HAP-1 (cell line): Measurements from ENCODE around the gene LCLAT1.

Source experiments
- DNase-seq, 2 experiments: peaks; one replicate each; pipeline ENCODE4 v3.0.0-alpha.2; 2016 to 2020; ENCODE audit warnings: low spot score in 2 of 2
- H3K27me3 ChIP-seq: fragments of 250-450 bp; sonication (Bioruptor Pico); 2 replicates; pipeline ENCODE4 v1.5.1; 2020; ENCODE audit warnings: low read depth, mild to moderate bottlenecking, moderate library complexity
- H3K36me3 ChIP-seq: fragments of 250-450 bp; sonication (Bioruptor Pico); replicated peaks from 2 replicates; pipeline ENCODE4 v1.5.1; 2020; ENCODE audit warnings: mild to moderate bottlenecking
- H3K4me1 ChIP-seq: fragments of 250-450 bp; sonication (Bioruptor Pico); 2 replicates; pipeline ENCODE4 v1.5.1; 2020; ENCODE audit warnings: mild to moderate bottlenecking
- H3K4me3 ChIP-seq: fragments of 250-450 bp; sonication (Bioruptor Pico); 2 replicates; pipeline ENCODE4 v1.5.1; 2020; ENCODE audit warnings: mild to moderate bottlenecking, moderate library complexity
- H3K9me3 ChIP-seq: fragments of 250-450 bp; sonication (Bioruptor Pico); 2 replicates; pipeline ENCODE4 v1.5.1; 2020; ENCODE audit warnings: mild to moderate bottlenecking, moderate library complexity
- in situ Hi-C: fragments of 300-500 bp; cut with MboI; formaldehyde crosslinking; loops from 3 replicates; pipeline ENCODE4 v1.14.3; 2020; ENCODE audit warnings: low sequenced_read_pairs, inconsistent platforms, mixed read lengths

LCLAT1 gene

DNA sequence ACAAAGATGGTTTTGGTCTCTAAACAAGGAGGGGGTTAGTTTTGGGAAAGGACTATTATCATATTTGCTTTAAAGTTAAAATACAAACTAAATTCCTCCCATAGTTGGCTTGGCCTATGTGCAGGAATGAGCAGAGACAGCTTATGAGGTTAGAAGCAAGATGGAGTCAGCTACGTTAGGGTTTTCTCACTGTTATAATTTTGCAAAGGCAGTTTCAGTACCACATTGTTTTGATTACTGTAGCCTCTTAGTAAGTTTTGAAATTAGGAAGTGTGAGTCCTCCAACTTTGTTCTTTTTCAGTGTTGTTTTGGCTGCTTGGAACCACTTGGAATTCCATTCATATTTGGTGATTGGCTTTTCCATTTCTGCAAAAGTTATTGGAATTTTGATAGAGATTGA, 23.4 kb downstream of the LCLAT1 start:
- in situ Hi-C loops: no loop called here
- H3K9me3 ChIP-seq: peaks cover 3% of the 10 kb centered on the region; the same call in 1 of the 2 replicates
- no peak overlapping the region for H3K4me3 ChIP-seq
- no peak for DNase-seq
- no peaks in the 10 kb centered on the region for H3K36me3 ChIP-seq
- H3K4me1 ChIP-seq: peaks cover 8% of the 10 kb centered on the region; the same call in 1 of the 2 replicates
- no peaks in the 10 kb centered on the region for H3K27me3 ChIP-seq

DNA sequence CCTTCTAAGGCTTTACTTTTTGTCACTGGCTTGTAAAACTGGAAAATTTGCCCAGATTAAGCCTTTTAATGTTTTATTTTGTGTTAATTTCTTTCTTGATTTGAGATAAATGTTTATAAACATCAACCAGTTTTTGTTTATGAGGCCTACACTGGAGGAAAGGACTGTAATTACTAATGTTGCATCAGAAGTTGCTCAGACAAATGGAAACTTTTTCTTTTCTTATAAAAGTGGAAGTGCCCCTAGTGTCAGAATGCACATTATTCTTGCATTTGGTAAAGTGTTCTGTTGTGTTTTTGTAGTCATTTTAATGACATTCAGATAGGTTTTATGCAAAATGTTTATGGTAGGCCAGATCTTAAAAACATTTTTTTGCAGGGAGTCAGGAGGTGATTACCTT, 25.3 kb downstream of the LCLAT1 start:
- no peaks in the 10 kb centered on the region for H3K27me3 ChIP-seq
- H3K4me3 ChIP-seq: no peak overlapping the region
- in situ Hi-C loops: no loop called here
- peaks cover 3% of the 10 kb centered on the region for H3K4me1 ChIP-seq
- DNase-seq: no peak
- peaks cover 2% of the 10 kb centered on the region; the same call in 1 of the 2 replicates for H3K36me3 ChIP-seq
- peaks cover 2% of the 10 kb centered on the region; the same call in 1 of the 2 replicates for H3K9me3 ChIP-seq

GRCh38 chr2:30475542-30475941, 28.5 kb downstream of the LCLAT1 start:
- Histone ChIP-seq H3K4me3 (no peak overlapping the region), H3K4me1 (peaks cover 4% of the 10 kb centered on the region), H3K9me3 (no peaks in the 10 kb centered on the region), H3K27me3 (no peaks in the 10 kb centered on the region), H3K36me3 (peaks cover 2% of the 10 kb centered on the region; the same call in 1 of the 2 replicates)
- DNase-seq: no peak
- in situ Hi-C loops: no loop called here

- Histone ChIP-seq H3K4me3 (no peak overlapping the region), H3K27me3 (no peaks in the 10 kb centered on the region), H3K4me1 (peaks cover 4% of the 10 kb centered on the region), H3K9me3 (no peaks in the 10 kb centered on the region), H3K36me3 (peaks cover 2% of the 10 kb centered on the region; the same call in 1 of the 2 replicates)
- no peak for DNase-seq
- in situ Hi-C loops: no loop called here
Measured at GRCh38 chr2:30476636-30477035, 29.6 kb downstream of the LCLAT1 start.

GRCh38 chr2:30480703-30481322, 33.8 kb downstream of the LCLAT1 start:
- no peak overlapping the region for H3K4me3 ChIP-seq
- DNase-seq: no peak
- H3K4me1 ChIP-seq: peaks cover 10% of the 10 kb centered on the region
- no peaks in the 10 kb centered on the region for H3K9me3 ChIP-seq
- peaks cover 2% of the 10 kb centered on the region; the same call in 1 of the 2 replicates for H3K36me3 ChIP-seq
- no peaks in the 10 kb centered on the region for H3K27me3 ChIP-seq
- in situ Hi-C loops: no loop called here

DNA sequence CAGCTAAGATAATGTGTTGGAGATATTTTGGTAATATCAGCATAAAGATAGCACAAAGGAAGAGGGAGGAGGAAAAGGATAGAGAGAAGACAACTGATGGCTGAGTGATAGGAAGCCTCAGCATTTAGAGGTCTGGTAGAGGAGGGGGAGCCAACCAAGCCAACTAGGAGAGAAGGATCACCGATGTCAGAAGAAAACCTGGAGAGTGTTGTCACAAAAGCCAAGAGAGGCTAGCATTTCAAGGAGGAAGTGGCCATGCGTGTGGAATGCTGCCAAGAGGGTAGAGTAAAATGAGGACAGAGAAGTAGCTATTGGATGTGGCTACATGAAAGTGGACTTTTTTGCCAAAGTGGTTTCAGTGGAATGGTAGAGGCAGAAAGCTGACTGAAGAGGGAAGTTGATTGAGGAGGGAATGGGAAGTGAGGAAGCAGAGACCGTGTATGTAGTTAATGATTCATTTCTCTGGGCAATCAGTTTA, 34.3 kb downstream of the LCLAT1 start:
- Histone ChIP-seq H3K36me3 (peaks cover 2% of the 10 kb centered on the region; the same call in 1 of the 2 replicates), H3K27me3 (no peaks in the 10 kb centered on the region), H3K4me1 (peaks cover 10% of the 10 kb centered on the region), H3K9me3 (no peaks in the 10 kb centered on the region), H3K4me3 (no peak overlapping the region)
- in situ Hi-C loops: no loop called here
- no peak for DNase-seq

DNA sequence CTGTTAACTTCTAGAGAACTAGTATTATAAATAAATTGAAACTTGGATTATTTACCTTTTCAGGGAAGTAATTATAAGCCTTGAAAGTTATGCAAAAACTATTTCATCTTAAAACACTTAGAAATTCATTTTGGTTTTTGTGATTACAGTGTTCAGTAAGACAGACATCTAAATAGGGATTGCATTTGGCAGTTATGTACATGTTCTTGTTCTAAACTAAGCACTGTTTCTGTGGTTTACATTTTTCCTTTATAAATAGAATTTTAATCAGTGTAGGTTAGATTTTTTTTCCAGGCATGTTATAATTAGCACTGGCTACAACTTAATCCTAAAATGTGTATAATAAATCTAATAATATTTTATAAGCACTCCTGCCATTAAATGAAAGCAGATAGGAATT, 35.0 kb downstream of the LCLAT1 start:
- H3K36me3 ChIP-seq: peaks cover 2% of the 10 kb centered on the region; the same call in 1 of the 2 replicates
- H3K4me3 ChIP-seq: no peak overlapping the region
- DNase-seq: no peak
- in situ Hi-C loops: no loop called here
- H3K4me1 ChIP-seq: peaks cover 10% of the 10 kb centered on the region
- H3K9me3 ChIP-seq: no peaks in the 10 kb centered on the region
- H3K27me3 ChIP-seq: no peaks in the 10 kb centered on the region

DNA sequence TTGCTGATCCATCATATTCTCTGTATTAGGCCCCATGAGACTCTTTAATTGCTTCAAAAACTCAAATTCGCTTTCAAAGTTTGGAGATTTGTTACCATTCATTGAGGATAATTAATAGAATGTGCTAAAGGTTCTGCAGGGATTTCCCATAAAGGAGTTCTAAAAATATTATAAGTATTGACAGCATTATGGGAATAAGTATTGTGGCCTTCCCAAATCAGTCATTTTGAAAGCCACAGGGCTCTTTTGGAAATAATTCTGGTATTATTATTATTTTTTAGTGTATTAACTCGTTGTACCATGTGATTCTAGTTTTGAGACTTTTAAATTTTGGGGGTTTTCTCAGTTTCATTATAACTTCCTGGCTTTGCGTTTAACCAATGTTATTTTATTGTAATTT, 37.1 kb downstream of the LCLAT1 start:
- H3K36me3 ChIP-seq: no peaks in the 10 kb centered on the region
- no peak for DNase-seq
- H3K4me1 ChIP-seq: peaks cover 6% of the 10 kb centered on the region
- in situ Hi-C loops: no loop called here
- H3K4me3 ChIP-seq: no peak overlapping the region
- no peaks in the 10 kb centered on the region for H3K9me3 ChIP-seq
- H3K27me3 ChIP-seq: no peaks in the 10 kb centered on the region

GRCh38 chr2:30484995-30485394, 37.9 kb downstream of the LCLAT1 start:
- in situ Hi-C loops: no loop called here
- no peak for DNase-seq
- no peaks in the 10 kb centered on the region for H3K27me3 ChIP-seq
- no peaks in the 10 kb centered on the region for H3K9me3 ChIP-seq
- H3K36me3 ChIP-seq: no peaks in the 10 kb centered on the region
- peaks cover 6% of the 10 kb centered on the region for H3K4me1 ChIP-seq
- H3K4me3 ChIP-seq: no peak overlapping the region

DNA sequence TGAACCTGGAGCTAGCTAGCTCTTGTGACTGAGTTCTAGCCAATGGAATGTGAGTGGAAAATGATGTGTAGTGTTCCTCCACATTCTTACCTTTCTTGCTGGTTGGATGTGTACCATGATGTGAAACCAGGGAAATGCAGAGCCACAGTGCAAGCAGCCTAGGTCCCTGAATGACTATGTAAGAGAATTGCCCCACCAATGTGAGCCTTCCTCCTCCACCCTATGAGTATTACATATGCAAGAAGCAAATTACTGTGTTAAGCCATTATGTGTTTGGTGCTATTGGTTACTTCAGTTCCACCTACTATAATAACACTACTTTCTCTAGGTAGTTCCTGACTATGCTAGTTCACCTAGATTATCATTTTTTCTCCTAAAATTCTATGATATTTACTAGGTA, 39.6 kb downstream of the LCLAT1 start:
- Histone ChIP-seq H3K36me3 (no peaks in the 10 kb centered on the region), H3K4me1 (peaks cover 6% of the 10 kb centered on the region), H3K4me3 (no peak overlapping the region), H3K27me3 (no peaks in the 10 kb centered on the region), H3K9me3 (no peaks in the 10 kb centered on the region)
- DNase-seq: no peak
- in situ Hi-C loops: no loop called here

DNA sequence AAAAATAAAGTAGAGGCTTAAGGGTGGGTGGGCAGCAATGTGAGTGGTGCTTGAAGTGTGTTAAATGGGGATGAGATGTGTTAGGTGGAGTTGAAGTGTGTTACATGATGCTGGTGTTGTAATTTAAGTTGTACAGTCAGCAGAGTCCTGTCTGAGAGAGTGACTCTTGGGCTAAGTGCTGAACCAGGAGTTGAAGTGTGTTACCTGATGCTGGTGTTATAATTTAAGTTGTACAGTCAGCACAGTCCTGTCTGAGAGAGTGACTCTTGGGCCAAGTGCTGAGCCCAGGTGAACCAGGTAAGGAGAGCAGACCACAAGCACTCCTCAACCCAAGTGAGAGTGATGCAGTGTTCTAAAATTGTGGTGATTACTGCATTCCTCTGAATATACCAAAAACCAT, 40.6 kb downstream of the LCLAT1 start:
- DNase-seq: no peak
- H3K36me3 ChIP-seq: no peaks in the 10 kb centered on the region
- no peaks in the 10 kb centered on the region for H3K9me3 ChIP-seq
- H3K4me3 ChIP-seq: no peak overlapping the region
- H3K27me3 ChIP-seq: no peaks in the 10 kb centered on the region
- peaks cover 6% of the 10 kb centered on the region for H3K4me1 ChIP-seq
- in situ Hi-C loops: no loop called here

DNA sequence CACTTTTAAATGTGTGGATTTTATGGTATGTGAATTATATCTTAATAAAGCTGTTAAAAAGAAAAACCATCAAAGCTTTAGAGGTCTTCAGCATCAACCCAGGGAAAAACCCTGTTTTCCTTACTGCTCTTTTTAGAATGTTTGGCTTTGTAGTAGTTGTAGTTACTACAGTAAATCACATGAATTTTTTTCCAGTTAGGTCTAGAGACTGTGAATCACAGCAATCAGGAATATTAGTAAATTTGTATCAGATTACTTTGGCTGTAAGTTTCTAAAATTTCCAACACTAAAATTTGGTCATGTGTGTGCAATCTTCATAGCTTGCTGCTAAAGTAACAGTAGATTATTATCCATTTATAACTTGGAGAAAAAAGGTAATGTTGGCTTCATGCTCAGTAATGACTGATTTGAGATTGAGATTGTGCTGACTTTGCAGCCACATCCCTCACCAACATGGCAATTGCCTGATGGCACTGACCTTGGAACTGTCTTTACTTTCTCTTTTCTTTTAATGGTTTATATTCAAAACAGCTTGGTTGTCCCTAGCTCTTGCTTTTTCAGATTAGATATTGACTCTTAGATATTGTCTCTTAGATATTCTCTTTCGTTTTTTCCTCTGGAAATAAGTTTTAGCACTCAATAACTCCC, 41.1 kb downstream of the LCLAT1 start:
- DNase-seq: no peak
- Histone ChIP-seq H3K9me3 (no peaks in the 10 kb centered on the region), H3K36me3 (no peaks in the 10 kb centered on the region), H3K4me1 (peaks cover 6% of the 10 kb centered on the region), H3K27me3 (no peaks in the 10 kb centered on the region), H3K4me3 (no peak overlapping the region)
- in situ Hi-C loops: no loop called here

GRCh38 chr2:30491225-30491624, 44.2 kb downstream of the LCLAT1 start:
- Histone ChIP-seq H3K36me3 (no peaks in the 10 kb centered on the region), H3K4me3 (no peak overlapping the region), H3K9me3 (no peaks in the 10 kb centered on the region; the same call in none of the 2 replicates), H3K27me3 (no peaks in the 10 kb centered on the region), H3K4me1 (no peaks in the 10 kb centered on the region)
- in situ Hi-C loops: no loop called here
- no peak for DNase-seq

DNA sequence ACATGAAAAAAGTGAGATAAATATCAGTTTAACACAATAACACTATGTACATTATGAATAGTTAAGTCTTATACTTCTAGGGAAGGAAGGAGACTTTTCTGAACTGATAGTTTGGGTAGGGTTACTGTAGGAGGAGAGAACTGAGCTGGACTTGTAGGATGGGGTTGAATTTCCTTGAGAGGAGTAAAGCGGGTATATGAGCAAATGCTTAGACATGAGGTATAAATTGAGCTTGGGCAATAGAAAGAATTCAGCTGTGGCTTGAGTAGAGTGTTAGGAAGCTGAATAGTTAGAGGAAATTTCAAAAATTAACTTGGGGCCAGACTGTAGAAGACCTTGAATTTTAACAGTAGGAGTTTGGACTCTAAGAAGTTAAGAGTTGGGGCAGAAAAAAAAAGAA, 45.1 kb downstream of the LCLAT1 start:
- H3K36me3 ChIP-seq: no peaks in the 10 kb centered on the region
- no peaks in the 10 kb centered on the region for H3K4me1 ChIP-seq
- H3K4me3 ChIP-seq: no peak overlapping the region
- no peaks in the 10 kb centered on the region; the same call in none of the 2 replicates for H3K9me3 ChIP-seq
- no peaks in the 10 kb centered on the region for H3K27me3 ChIP-seq
- in situ Hi-C loops: no loop called here
- DNase-seq: no peak
